HEK293 (cell line): ENCODE measurements around the gene SPRY4.
A peak's percentile ranks its signal among the peaks of the same experiment; 100 is the strongest.

Source experiments
- CTCF ChIA-PET: fragments of 350-600 bp; formaldehyde crosslinking; extraction: SDS; loops from one replicate; lab custom pipeline; 2021; ENCODE audit warnings: antibody characterized with exemption; lab: Yijun Ruan, JAX
- POLR2A ChIA-PET: fragments of 300-600 bp; formaldehyde crosslinking; extraction: SDS; loops from one replicate; lab custom pipeline; 2020; ENCODE audit warnings: antibody characterized with exemption, inconsistent platforms; lab: Yijun Ruan, JAX
- H3K27ac ChIP-seq: fragments of 200-500 bp; sonication (Bioruptor generic); 2 replicates; pipeline ENCODE4 v1.5.1; 2014; ENCODE audit warnings: low read depth, low read length, control low read depth, inconsistent platforms; ENCODE audit errors: extremely low read depth
- H3K36me3 ChIP-seq, 2 experiments: fragments of 200-500 bp in 1 of 2; sonication (Bioruptor generic) in 1 of 2; 1 replicate in 1 of 2; 2 replicates in 1 of 2; pipeline ENCODE4 v1.5.1; 2014 to 2017; ENCODE audit warnings: inconsistent platforms in 2 of 2, low read length in 2 of 2; ENCODE audit not compliant: control insufficient read depth in 2 of 2, insufficient read depth in 1 of 2
- H3K4me1 ChIP-seq: fragments of 200-500 bp; sonication (Bioruptor generic); 2 replicates; pipeline ENCODE4 v1.5.1; 2014; ENCODE audit warnings: mild to moderate bottlenecking, low read length, inconsistent platforms; ENCODE audit not compliant: control insufficient read depth, insufficient read depth
- H3K4me3 ChIP-seq: 2 replicates; pipeline ENCODE4 v1.5.1; 2011; ENCODE audit warnings: low read depth, mild to moderate bottlenecking, control low read depth, low read length, moderate library complexity
- H3K9me3 ChIP-seq: fragments of 200-500 bp; sonication (Bioruptor generic); 2 replicates; pipeline ENCODE4 v1.5.1; 2014; ENCODE audit warnings: low read depth, low read length, inconsistent platforms; ENCODE audit not compliant: control insufficient read depth, insufficient read depth
- ATF2 ChIP-seq: fragments of 450-650 bp; formaldehyde crosslinking; IDR thresholded peaks from 2 replicates; pipeline ENCODE4 v1.5.1; 2016; ENCODE audit warnings: missing biosample characterization, missing genetic modification characterization, low read depth
- BCL11A ChIP-seq: fragments of 450-650 bp; formaldehyde crosslinking; IDR thresholded peaks from 2 replicates; pipeline ENCODE4 v1.5.1; 2016; ENCODE audit warnings: low read depth, missing biosample characterization, missing genetic modification characterization
- GLIS1 ChIP-seq: fragments of 450-650 bp; formaldehyde crosslinking; IDR thresholded peaks from 2 replicates; pipeline ENCODE4 v1.5.1; 2016; ENCODE audit warnings: missing biosample characterization, missing genetic modification characterization
- IKZF3 ChIP-seq: fragments of 450-650 bp; IDR thresholded peaks from 2 replicates; pipeline ENCODE4 v1.5.0; 2018; ENCODE audit warnings: missing biosample characterization, mild to moderate bottlenecking, missing genetic modification characterization, moderate library complexity
- INSM2 ChIP-seq: fragments of 450-650 bp; formaldehyde crosslinking; IDR thresholded peaks from 2 replicates; pipeline ENCODE4 v1.5.1; 2016; ENCODE audit warnings: missing biosample characterization, missing genetic modification characterization
- KLF7 ChIP-seq: fragments of 450-650 bp; formaldehyde crosslinking; IDR thresholded peaks from 2 replicates; pipeline ENCODE4 v1.5.1; 2016; ENCODE audit warnings: missing biosample characterization, missing genetic modification characterization, borderline replicate concordance
- SCRT2 ChIP-seq: fragments of 450-650 bp; formaldehyde crosslinking; IDR thresholded peaks from 2 replicates; pipeline ENCODE4 v1.5.1; 2016; ENCODE audit warnings: missing biosample characterization, missing genetic modification characterization
- SP7 ChIP-seq: fragments of 450-650 bp; formaldehyde crosslinking; IDR thresholded peaks from 2 replicates; pipeline ENCODE4 v1.5.1; 2016; ENCODE audit warnings: missing biosample characterization, missing genetic modification characterization
- YY2 ChIP-seq: fragments of 450-650 bp; formaldehyde crosslinking; IDR thresholded peaks from 2 replicates; pipeline ENCODE4 v1.5.1; 2016; ENCODE audit warnings: missing biosample characterization, missing genetic modification characterization
- ZBTB17 ChIP-seq: fragments of 450-650 bp; formaldehyde crosslinking; IDR thresholded peaks from 2 replicates; pipeline ENCODE4 v1.5.1; 2016; ENCODE audit warnings: missing biosample characterization, missing genetic modification characterization
- ZFP41 ChIP-seq: fragments of 450-650 bp; formaldehyde crosslinking; IDR thresholded peaks from 2 replicates; pipeline ENCODE4 v1.5.1; 2016; ENCODE audit warnings: missing biosample characterization, missing genetic modification characterization, borderline replicate concordance
- ZIC2 ChIP-seq: fragments of 450-650 bp; formaldehyde crosslinking; IDR thresholded peaks from 2 replicates; pipeline ENCODE4 v1.5.1; 2016; ENCODE audit warnings: missing biosample characterization, missing genetic modification characterization
- ZNF266 ChIP-seq: fragments of 450-650 bp; formaldehyde crosslinking; IDR thresholded peaks from 2 replicates; pipeline ENCODE4 v1.5.1; 2016; ENCODE audit warnings: missing biosample characterization, missing genetic modification characterization, low read depth
- ZNF473 ChIP-seq: fragments of 450-650 bp; formaldehyde crosslinking; IDR thresholded peaks from 2 replicates; pipeline ENCODE4 v1.5.1; 2017; ENCODE audit warnings: missing biosample characterization, missing genetic modification characterization
- ZNF501 ChIP-seq: fragments of 450-650 bp; formaldehyde crosslinking; IDR thresholded peaks from 2 replicates; pipeline ENCODE4 v1.5.1; 2016; ENCODE audit warnings: missing biosample characterization, missing genetic modification characterization
- ZNF530 ChIP-seq: fragments of 450-650 bp; formaldehyde crosslinking; IDR thresholded peaks from 2 replicates; pipeline ENCODE4 v1.5.1; 2016; ENCODE audit warnings: low read depth, missing biosample characterization, missing genetic modification characterization
- ZNF621 ChIP-seq: fragments of 450-650 bp; formaldehyde crosslinking; IDR thresholded peaks from 2 replicates; pipeline ENCODE4 v1.5.1; 2017; ENCODE audit warnings: missing biosample characterization, missing genetic modification characterization
- ZNF654 ChIP-seq: fragments of 450-650 bp; formaldehyde crosslinking; IDR thresholded peaks from 2 replicates; pipeline ENCODE4 v1.5.1; 2016; ENCODE audit warnings: low read depth, missing biosample characterization, missing genetic modification characterization
- ZNF658 ChIP-seq: fragments of 450-650 bp; formaldehyde crosslinking; IDR thresholded peaks from 2 replicates; pipeline ENCODE4; 2016; ENCODE audit warnings: missing biosample characterization, missing genetic modification characterization
- ZNF701 ChIP-seq: fragments of 450-650 bp; formaldehyde crosslinking; IDR thresholded peaks from 2 replicates; pipeline ENCODE4 v1.5.1; 2016; ENCODE audit warnings: missing biosample characterization, missing genetic modification characterization
- ZSCAN23 ChIP-seq: fragments of 450-650 bp; formaldehyde crosslinking; IDR thresholded peaks from 2 replicates; pipeline ENCODE4 v1.5.1; 2016; ENCODE audit warnings: missing biosample characterization, missing genetic modification characterization
- TF ChIP-seq, protein P1 (sequence below): fragments of 450-650 bp; formaldehyde crosslinking; IDR thresholded peaks from 2 replicates; pipeline ENCODE4 v1.5.1; 2017; ENCODE audit warnings: missing biosample characterization, missing genetic modification characterization
- TF ChIP-seq, protein P2 (sequence below): fragments of 450-650 bp; formaldehyde crosslinking; IDR thresholded peaks from 2 replicates; pipeline ENCODE4; 2016; ENCODE audit warnings: missing biosample characterization, missing genetic modification characterization
- TF ChIP-seq, protein P3 (sequence below): fragments of 450-650 bp; formaldehyde crosslinking; IDR thresholded peaks from 2 replicates; pipeline ENCODE4 v1.5.1; 2016; ENCODE audit warnings: missing biosample characterization, missing genetic modification characterization
- TF ChIP-seq, protein P4 (sequence below): fragments of 450-650 bp; formaldehyde crosslinking; IDR thresholded peaks from 2 replicates; pipeline ENCODE4 v1.5.1; 2016; ENCODE audit warnings: missing biosample characterization, missing genetic modification characterization

SPRY4 gene

DNA sequence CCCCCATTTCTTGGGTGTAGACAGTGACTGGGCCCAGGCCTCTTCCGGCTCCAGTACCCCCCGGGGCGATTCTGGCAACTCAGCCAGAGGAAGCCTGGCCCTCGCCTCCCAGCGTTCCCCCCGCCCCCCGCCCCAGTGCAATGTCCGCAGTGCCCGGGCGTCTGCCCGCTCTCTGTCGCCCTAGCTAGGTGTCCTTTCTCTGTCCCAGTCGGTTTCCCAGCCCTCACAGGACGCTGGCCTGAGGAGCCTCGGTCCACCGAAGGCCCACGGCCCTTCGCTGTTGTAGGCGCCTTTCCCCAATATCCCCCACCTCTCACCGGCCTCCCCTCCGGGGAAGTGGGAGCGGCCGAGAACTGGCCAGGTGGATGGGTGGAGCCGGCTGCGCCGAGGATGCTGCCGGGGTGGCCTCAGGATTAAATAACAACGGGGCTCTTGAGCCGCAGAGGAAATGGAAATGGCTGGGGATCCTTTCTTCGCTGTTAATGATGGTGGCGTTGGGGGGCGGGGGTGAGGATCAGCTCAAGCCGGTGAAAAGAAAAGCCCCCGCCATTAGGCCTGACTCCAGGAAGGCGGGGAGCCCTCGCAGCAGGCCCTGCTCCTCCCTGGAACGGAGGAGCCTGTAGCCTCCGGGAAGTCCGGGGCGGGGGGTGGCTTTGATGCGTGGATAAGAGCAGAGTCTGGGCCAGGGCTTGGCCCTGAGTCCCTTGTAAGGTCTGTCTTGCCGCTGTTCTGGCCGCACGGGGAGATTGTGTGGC lies 1.1 kb upstream of the SPRY4 start:
- Histone ChIP-seq H3K4me1 (peaks cover 22% of the 10 kb centered on the region), H3K9me3 (no peaks in the 10 kb centered on the region), H3K27ac (peak overlapping the region; percentile 79), H3K4me3 (peak overlapping the region; percentile 46), H3K36me3 (no peaks in the 10 kb centered on the region)
- ChIA-PET CTCF (interaction anchor here (0.6 to 1.2 kb wide), 5 partner anchors 19 to 383 kb away, joined by 3 to 6 read pairs (median 3); no protein-coding TSS in a partner anchor), POLR2A (interaction anchor here (0.7 to 3.0 kb wide), 3 partner anchors 31 to 76 kb away, joined by 4 to 9 read pairs (median 7); no protein-coding TSS in a partner anchor)
- TF ChIP-seq, protein P1, sequence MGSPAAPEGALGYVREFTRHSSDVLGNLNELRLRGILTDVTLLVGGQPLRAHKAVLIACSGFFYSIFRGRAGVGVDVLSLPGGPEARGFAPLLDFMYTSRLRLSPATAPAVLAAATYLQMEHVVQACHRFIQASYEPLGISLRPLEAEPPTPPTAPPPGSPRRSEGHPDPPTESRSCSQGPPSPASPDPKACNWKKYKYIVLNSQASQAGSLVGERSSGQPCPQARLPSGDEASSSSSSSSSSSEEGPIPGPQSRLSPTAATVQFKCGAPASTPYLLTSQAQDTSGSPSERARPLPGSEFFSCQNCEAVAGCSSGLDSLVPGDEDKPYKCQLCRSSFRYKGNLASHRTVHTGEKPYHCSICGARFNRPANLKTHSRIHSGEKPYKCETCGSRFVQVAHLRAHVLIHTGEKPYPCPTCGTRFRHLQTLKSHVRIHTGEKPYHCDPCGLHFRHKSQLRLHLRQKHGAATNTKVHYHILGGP (tag by site-specific recombination), result no peak
- TF ChIP-seq ZNF473 (tag by site-specific recombination) (no peak), ZSCAN23 (tag by site-specific recombination) (0 out of 2 replicates have a peak, but pooled peaks have one; percentile 5), BCL11A (tag by site-specific recombination) (no peak), ZFP41 (tag by site-specific recombination) (no peak), YY2 (peak; percentile 61; the same call in 1 of the 2 replicates), ZNF530 (tag by site-specific recombination) (no peak), ZNF658 (no peak), ZNF266 (no peak), SP7 (peak; percentile 32; the same call in 1 of the 2 replicates), ZNF621 (no peak), INSM2 (tag by site-specific recombination) (no peak), ZNF654 (tag by site-specific recombination) (no peak), ZIC2 (tag by site-specific recombination) (peak; percentile 54; the same call in 1 of the 2 replicates), ZNF501 (tag by site-specific recombination) (0 out of 2 replicates have a peak, but pooled peaks have one; percentile 18), ATF2 (tag by site-specific recombination) (no peak), ZBTB17 (tag by site-specific recombination) (peak; percentile 50), GLIS1 (tag by site-specific recombination) (peak; percentile 76), IKZF3 (no peak), ZNF701 (tag by site-specific recombination) (0 out of 2 replicates have a peak, but pooled peaks have one; percentile 23), SCRT2 (tag by site-specific recombination) (no peak), KLF7 (tag by site-specific recombination) (no peak)
- TF ChIP-seq, protein P2, sequence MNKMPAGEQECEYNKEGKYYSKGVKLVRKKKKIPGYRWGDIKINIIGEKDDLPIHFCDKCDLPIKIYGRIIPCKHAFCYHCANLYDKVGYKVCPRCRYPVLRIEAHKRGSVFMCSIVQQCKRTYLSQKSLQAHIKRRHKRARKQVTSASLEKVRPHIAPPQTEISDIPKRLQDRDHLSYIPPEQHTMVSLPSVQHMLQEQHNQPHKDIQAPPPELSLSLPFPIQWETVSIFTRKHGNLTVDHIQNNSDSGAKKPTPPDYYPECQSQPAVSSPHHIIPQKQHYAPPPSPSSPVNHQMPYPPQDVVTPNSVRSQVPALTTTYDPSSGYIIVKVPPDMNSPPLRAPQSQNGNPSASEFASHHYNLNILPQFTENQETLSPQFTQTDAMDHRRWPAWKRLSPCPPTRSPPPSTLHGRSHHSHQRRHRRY, result no peak
- TF ChIP-seq, protein P3, sequence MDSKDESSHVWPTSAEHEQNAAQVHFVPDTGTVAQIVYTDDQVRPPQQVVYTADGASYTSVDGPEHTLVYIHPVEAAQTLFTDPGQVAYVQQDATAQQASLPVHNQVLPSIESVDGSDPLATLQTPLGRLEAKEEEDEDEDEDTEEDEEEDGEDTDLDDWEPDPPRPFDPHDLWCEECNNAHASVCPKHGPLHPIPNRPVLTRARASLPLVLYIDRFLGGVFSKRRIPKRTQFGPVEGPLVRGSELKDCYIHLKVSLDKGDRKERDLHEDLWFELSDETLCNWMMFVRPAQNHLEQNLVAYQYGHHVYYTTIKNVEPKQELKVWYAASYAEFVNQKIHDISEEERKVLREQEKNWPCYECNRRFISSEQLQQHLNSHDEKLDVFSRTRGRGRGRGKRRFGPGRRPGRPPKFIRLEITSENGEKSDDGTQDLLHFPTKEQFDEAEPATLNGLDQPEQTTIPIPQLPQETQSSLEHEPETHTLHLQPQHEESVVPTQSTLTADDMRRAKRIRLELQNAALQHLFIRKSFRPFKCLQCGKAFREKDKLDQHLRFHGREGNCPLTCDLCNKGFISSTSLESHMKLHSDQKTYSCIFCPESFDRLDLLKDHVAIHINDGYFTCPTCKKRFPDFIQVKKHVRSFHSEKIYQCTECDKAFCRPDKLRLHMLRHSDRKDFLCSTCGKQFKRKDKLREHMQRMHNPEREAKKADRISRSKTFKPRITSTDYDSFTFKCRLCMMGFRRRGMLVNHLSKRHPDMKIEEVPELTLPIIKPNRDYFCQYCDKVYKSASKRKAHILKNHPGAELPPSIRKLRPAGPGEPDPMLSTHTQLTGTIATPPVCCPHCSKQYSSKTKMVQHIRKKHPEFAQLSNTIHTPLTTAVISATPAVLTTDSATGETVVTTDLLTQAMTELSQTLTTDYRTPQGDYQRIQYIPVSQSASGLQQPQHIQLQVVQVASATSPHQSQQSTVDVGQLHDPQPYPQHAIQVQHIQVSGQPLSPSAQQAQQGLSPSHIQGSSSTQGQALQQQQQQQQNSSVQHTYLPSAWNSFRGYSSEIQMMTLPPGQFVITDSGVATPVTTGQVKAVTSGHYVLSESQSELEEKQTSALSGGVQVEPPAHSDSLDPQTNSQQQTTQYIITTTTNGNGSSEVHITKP, result peak; percentile 99
- TF ChIP-seq, protein P4, sequence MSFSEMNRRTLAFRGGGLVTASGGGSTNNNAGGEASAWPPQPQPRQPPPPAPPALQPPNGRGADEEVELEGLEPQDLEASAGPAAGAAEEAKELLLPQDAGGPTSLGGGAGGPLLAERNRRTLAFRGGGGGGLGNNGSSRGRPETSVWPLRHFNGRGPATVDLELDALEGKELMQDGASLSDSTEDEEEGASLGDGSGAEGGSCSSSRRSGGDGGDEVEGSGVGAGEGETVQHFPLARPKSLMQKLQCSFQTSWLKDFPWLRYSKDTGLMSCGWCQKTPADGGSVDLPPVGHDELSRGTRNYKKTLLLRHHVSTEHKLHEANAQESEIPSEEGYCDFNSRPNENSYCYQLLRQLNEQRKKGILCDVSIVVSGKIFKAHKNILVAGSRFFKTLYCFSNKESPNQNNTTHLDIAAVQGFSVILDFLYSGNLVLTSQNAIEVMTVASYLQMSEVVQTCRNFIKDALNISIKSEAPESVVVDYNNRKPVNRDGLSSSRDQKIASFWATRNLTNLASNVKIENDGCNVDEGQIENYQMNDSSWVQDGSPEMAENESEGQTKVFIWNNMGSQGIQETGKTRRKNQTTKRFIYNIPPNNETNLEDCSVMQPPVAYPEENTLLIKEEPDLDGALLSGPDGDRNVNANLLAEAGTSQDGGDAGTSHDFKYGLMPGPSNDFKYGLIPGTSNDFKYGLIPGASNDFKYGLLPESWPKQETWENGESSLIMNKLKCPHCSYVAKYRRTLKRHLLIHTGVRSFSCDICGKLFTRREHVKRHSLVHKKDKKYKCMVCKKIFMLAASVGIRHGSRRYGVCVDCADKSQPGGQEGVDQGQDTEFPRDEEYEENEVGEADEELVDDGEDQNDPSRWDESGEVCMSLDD (tag by site-specific recombination), result peak; percentile 8; the same call in 1 of the 2 replicates
